Measurements from ENCODE around the gene TSPO2. TPM values are rescaled to one million over a fixed set of nuclear protein-coding genes. Genes with fewer than 3 reads are reported as not detected.
A peak's percentile ranks its signal among the peaks of the same experiment; 100 is the strongest.

Gene TSPO2
- total and polyA plus RNA-seq, 2 of the 13 experiments (the other 11 are each of a cell fraction or from before 2014, with no cell fraction given), result 0.55 TPM; not detected in 1

- TF ChIP-seq ZNF446 (CRISPR knock-in tag; IDR thresholded peaks at IDR 0.05) (no peak), ARHGAP35 (CRISPR knock-in tag; IDR thresholded peaks at IDR 0.05; ENCODE audit: borderline replicate concordance) (no peak), ZNF567 (CRISPR knock-in tag; IDR thresholded peaks at IDR 0.05; ENCODE audit: borderline replicate concordance) (no peak), RORA (CRISPR knock-in tag; IDR thresholded peaks at IDR 0.05) (no peak), ZNF281 (CRISPR knock-in tag; IDR thresholded peaks at IDR 0.05; ENCODE audit: borderline replicate concordance) (no peak), ZNF703 (CRISPR knock-in tag; IDR thresholded peaks at IDR 0.05; ENCODE audit: borderline replicate concordance) (no peak), NFE2L2 (IDR thresholded peaks at IDR 0.05; ENCODE audit: low read length) (no peak), ZNF550 (CRISPR knock-in tag; IDR thresholded peaks at IDR 0.05; ENCODE audit: borderline replicate concordance) (no peak), TBX2 (CRISPR knock-in tag; IDR thresholded peaks at IDR 0.05; ENCODE audit: borderline replicate concordance) (no peak), ZNF75D (CRISPR knock-in tag; IDR thresholded peaks at IDR 0.05; ENCODE audit: borderline replicate concordance) (no peak), SETDB1 (CRISPR knock-in tag; IDR thresholded peaks at IDR 0.05; ENCODE audit: borderline replicate concordance) (no peak), ZNF251 (CRISPR knock-in tag; IDR thresholded peaks at IDR 0.05) (no peak), ZNF274 (CRISPR knock-in tag; IDR thresholded peaks at IDR 0.05) (no peak), ZMAT3 (CRISPR knock-in tag; conservative IDR thresholded peaks at IDR 0.05) (no peak), ZNF331 (CRISPR knock-in tag; IDR thresholded peaks at IDR 0.05) (0 out of 2 replicates have a peak, but pooled peaks have one; percentile 65), ZNF17 (CRISPR knock-in tag; IDR thresholded peaks at IDR 0.05) (no peak), ZNF784 (CRISPR knock-in tag; IDR thresholded peaks at IDR 0.05; ENCODE audit: borderline replicate concordance) (no peak), KAT2B (IDR thresholded peaks at IDR 0.05; ENCODE audit: borderline replicate concordance, low read depth, low read length) (no peak), NR2F6 (IDR thresholded peaks at IDR 0.05) (peak; percentile 30), NR2F6 (CRISPR knock-in tag; IDR thresholded peaks at IDR 0.05) (peak; percentile 82), CREB1 (IDR thresholded peaks at IDR 0.05) (no peak), CREB1 (CRISPR knock-in tag; IDR thresholded peaks at IDR 0.05) (no peak), RFX1 (IDR thresholded peaks at IDR 0.05) (no peak), MTA1 (CRISPR knock-in tag; IDR thresholded peaks at IDR 0.05; ENCODE audit: borderline replicate concordance) (no peak)
- TF ChIP-seq, protein P1, sequence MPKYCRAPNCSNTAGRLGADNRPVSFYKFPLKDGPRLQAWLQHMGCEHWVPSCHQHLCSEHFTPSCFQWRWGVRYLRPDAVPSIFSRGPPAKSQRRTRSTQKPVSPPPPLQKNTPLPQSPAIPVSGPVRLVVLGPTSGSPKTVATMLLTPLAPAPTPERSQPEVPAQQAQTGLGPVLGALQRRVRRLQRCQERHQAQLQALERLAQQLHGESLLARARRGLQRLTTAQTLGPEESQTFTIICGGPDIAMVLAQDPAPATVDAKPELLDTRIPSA (CRISPR knock-in tag; IDR thresholded peaks at IDR 0.05; ENCODE audit: borderline replicate concordance), result no peak
- TF ChIP-seq, protein P2, sequence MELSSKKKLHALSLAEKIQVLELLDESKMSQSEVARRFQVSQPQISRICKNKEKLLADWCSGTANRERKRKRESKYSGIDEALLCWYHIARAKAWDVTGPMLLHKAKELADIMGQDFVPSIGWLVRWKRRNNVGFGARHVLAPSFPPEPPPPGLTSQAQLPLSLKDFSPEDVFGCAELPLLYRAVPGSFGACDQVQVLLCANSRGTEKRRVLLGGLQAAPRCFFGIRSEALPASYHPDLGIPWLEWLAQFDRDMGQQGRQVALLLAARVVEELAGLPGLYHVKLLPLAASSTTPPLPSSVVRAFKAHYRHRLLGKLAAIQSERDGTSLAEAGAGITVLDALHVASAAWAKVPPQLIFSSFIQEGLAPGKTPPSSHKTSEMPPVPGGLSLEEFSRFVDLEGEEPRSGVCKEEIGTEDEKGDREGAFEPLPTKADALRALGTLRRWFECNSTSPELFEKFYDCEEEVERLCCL (CRISPR knock-in tag; IDR thresholded peaks at IDR 0.05; ENCODE audit: borderline replicate concordance), result no peak
- TF ChIP-seq, protein P3, sequence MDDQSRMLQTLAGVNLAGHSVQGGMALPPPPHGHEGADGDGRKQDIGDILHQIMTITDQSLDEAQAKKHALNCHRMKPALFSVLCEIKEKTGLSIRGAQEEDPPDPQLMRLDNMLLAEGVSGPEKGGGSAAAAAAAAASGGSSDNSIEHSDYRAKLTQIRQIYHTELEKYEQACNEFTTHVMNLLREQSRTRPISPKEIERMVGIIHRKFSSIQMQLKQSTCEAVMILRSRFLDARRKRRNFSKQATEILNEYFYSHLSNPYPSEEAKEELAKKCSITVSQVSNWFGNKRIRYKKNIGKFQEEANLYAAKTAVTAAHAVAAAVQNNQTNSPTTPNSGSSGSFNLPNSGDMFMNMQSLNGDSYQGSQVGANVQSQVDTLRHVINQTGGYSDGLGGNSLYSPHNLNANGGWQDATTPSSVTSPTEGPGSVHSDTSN (CRISPR knock-in tag; IDR thresholded peaks at IDR 0.05; ENCODE audit: borderline replicate concordance), result no peak
Measured at GRCh38 chr6:40999569-40999968, 42.7 kb upstream of the TSPO2 start (continued).

Measured in HepG2 (cell line).